Stimulated activated naive CD4-positive, alpha-beta T cell (primary cell): ENCODE measurements around the gene HMGCS2.
A peak's percentile ranks its signal among the peaks of the same experiment; 100 is the strongest.

Source experiments
- DNase-seq, 6 experiments: peaks; one replicate each; lab custom pipeline; 2025; lab: John Stamatoyannopoulos, UW

Gene HMGCS2

DNA sequence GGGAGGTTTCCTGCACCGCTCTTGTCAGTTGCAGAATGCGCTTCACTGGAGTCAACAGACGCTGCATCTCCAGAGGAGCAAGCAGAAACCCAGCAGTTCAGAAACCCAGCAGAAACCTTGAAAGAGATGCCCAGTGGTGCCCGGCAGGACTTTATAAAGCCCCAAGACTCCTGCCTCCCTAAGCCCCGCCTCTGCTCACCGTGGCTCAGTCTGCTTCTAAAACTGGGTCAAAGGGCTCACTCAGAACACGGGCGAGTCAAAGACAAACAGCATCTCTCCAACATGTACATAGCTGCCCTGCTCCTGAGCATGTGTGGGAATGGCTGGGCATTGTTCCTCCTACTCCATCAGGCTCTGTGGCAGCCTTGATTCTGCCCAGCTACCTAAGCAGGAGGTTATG lies at the start of gene HMGCS2:
Gene HMGCS2, minus strand, starts transcription at position 128 of the 400 bp plus-strand sequence. Its CDS starts 61 bp downstream, at position 67.
- no peak for DNase-seq

DNA sequence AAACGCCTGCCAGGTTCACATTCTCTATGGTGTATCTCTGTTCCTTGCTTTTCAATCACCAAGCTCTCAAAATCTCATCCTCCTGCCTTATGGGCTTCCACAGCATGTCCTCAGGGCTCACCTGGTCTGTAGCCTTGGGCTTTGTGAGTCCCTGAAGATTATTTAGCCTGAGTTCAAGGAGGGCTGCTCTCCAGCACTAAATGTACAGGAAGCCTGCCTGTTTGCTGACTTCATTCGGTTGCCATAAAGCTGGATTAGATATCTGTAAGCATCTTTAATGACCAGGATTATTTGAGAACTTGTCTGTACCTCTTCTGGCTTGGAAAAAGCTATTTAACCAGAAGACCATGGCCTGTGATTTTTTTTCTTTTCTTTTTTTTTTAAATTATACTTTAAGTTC lies 49.5 kb upstream of the HMGCS2 start:
- DNase-seq, result no peak

DNA sequence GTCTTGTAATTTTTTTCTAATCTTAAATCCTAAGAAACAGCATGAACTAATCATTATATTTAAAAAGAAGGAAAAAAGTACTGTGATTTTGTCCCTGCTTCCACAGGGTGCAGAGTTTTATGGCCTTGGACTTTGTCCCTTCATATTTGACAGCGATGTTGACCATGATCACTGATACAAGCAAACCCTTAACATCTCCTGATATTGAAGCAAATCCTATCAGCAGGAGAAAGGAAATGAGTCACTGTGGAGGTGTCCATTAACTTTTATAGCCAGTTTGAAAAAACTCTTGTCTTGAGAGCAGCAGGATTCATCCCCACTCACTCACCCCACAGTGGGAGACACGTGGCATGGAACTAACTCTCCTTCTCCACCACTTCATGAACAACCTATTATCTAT lies 47.7 kb upstream of the HMGCS2 start:
- no peak for DNase-seq

DNA sequence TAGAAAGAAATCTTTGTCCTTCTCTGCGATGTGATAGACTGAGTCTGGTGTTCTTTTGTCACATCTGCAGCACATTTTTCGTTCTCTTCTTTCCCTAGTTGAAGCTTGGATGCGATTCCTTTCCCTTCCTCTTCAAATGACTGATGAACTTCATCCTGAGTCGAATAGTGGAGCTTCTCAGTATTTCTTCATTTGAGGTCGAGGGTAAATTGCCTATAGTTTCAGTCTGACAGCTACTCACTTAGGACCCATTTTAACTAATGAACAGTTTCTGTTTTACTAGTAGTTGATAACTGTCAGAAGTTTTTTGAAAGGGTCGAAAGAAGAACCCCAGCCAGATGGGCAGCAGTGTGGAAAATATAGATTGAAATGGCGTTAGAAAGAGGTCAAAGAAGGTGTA lies 47.2 kb upstream of the HMGCS2 start:
- DNase-seq, result no peak

DNA sequence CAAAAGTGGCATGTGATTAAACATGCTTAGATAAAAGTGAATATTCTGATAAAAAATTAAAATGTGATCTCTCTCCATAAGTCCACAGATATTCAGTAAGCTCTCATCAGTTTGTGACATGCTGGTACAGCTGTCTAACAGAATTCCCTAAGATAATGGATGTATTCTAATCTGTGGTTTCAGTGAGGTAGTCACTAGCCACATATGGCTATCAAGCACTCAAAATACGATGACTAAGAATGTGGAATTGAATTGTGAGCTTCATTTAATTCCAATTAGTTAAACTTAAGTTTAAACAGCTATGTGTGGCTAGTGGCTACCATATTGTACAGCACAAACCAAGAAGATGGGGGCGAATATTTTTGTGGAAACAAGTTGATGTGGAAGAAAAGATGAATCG lies 46.7 kb upstream of the HMGCS2 start:
- DNase-seq, result no peak

DNA sequence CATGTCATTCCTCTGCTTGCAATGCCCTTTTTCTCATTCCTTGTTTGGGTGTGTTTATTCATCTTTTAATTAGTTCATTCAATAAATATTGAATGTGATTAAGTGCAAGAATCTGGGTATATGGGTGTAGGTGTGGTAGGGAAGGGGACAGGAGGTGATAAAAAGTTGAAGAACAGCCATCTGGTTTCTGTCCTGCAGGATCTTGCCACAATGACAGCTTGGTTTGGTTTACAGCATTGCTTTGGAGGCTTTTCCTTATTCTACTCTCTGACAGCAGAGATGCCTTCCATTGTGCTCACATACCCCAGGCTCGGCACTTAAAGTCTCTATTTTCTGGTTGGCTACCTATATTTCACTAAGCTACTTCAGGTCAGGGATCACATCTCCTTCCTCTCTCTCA lies 45.6 kb upstream of the HMGCS2 start:
- no peak for DNase-seq

DNA sequence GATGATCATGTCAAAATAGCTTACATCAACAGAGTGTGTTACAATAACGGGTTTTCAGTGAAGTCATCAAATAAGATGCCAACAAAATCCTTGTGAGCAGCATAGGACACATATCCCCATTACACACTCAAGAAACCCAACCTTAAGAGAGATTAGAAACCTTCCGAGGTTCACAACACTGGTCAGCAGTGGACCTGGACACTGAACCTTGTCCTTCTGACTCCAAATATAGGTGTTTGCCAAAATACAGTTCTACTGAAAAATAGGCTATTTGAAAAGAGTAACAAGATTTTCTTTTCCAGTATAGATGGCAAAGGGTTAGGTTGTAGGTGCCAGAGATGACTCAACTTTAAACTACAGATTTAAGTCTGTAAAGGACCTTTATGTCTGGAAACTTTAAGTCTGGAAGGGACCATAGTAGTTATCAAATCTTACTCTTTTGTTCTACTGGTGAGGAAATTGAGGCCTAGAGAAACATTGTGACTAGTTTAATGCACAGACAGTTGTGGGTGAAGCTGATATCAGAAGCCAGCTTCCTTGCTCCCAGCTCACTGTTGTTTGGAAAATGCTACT lies 43.4 kb upstream of the HMGCS2 start:
- DNase-seq, result no peak

DNA sequence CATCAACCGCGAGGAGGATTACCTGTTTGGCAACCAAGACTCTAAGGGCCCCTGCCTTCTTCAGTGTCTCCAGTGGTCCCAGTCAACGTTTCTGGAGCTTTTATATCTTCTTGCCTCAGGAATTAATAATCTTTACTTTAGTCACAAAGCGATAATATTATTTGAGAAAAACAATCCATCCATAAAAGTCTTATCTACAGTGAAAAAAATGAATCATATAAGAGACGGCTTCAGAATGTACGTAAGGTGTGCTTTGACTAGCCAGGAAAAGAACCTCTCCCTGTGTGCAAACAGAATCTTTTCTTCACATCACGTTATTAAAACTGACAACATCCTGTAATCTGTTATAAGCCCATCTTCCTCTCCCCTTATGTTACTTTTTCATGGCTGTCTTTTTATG lies 42.7 kb upstream of the HMGCS2 start, which contains the start of gene REG4:
Gene REG4, minus strand, starts transcription at position 74 of the 400 bp plus-strand sequence. CDS start 2,691 bp downstream, outside the sequence.
- DNase-seq, result no peak

DNA sequence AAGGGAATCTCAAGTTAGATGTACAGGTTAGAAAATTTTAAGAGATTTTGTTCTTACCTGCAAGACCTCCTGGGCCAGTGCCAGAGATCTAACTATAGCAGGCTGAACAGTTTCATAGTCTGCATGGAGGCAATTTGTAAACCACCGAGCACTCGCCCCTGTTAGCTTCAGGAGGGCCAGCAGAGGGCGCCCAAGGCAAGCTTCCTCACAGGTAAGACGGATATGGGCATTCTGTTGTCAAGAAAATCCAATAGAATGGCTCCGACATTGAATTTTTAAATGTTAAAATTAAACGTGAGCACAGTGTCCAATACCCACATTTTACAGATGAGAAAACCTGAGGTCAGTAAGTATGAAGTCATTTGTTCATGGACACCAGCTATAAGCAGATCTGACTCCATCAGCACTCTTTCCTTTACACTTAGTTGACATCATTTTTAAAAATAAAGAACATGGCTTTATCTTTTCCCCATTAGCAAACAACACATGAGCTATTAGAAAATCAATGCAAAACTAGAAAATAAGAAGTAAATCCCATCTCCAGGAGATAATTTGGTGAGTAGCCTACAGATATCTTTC lies 40.4 kb upstream of the HMGCS2 start:
- DNase-seq, result peak; percentile 11 to 66 (median 41)

DNA sequence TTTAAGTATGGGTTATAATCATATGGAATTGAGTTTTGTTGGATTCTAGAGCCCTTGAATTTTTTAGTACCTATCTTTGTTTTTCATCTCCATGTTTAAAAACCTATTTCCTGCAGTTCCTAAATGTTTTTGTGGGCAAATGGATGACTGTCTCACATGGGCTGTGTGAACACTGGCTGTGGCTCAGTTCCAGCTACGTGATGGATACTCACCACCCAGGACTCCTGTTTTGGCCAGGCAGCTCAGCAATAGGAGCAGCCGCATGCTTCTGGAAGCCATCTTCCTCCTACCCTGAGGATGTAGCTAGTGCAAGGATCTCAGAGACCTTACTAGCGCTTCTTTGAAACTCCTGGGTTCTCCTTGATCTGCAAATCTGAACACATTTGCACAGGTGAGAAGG lies 39.8 kb upstream of the HMGCS2 start:
- DNase-seq, result no peak

DNA sequence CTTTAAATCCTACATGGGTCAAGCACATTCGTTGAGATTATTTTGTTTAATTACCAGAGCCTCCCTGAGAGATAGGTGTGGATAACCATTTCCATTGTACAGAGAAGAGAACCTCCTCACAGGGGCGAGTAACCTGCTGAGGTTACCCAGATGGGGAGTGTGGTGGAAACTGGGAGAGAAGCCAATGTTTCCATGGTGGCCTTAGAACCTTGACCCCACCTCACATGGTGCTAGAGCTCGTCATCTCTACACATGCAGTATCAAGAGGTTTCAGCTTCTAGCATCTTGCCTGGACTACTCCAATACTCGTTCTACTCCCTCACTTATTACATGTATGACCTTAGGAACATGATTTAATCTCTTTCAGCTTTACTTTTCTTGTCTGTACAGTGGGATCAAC lies 37.8 kb upstream of the HMGCS2 start:
- no peak for DNase-seq

DNA sequence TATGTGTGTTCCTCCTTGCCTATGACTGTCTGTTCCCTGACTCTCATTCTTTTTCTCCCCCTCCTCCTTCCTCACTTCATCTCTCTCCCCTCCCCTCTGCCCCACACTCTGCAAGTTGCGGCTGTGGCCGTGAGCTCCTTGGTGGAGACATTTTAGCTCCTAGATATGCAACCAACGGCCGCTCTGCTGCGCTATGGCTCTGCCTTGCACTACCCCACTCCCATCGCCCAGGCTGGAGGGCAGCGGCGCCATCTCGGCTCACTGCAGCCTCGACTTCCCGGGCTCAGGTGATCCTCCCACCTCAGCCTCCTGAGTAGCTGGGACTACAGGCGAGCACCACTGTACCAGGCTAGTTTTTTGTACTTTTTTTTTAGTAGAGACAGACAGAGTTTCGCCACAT lies 37.0 kb upstream of the HMGCS2 start:
- no peak for DNase-seq

DNA sequence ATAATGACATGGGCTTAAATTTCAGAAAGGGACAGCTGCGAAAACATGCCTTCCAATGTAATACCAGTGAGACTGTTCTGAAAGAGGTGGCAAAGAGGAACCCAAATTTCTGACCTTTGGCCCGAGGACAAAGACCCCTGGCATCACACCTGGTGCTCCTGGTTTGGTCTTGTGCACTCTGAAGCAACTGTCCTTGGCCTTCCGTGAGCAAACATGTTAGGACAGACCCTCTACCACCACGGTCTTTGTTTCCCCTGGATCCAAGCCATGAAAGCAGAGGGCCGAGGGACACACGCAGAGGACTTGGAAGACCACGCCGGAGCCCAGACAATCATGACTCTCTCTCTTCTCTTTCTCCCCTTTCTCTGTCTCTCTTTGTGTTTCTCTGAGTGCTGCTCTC lies 36.5 kb upstream of the HMGCS2 start:
- DNase-seq, result no peak

DNA sequence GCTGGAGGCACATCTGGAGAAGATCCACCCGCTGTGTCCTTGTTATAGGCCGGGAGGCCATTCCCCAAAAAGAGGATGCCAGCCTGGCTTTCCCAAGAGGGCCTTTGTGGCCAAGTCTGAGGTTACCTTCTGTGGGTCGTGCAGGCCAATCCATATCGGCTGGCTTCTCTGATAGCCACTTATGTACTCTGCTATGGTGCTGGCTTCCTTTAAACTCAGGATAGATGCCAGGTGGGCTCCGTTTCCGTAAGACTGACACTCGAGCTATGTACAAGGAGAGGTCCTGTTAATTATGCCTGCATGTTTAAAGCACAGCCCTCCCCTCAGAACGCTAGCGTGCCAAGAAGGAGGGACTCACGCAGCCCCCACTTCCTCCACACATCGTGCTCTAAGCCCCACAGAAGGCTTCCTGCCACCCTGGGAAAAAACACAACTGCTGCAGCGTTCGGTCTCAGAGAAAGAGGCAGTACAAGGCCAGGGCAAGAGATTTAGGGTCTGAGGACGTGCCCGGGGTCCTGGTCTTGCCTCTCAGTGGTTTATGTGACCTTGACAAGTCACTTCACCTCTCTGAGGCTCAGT lies 31.0 kb upstream of the HMGCS2 start:
- peak in 2 of 6 experiments; percentile 4 to 30 for DNase-seq

DNA sequence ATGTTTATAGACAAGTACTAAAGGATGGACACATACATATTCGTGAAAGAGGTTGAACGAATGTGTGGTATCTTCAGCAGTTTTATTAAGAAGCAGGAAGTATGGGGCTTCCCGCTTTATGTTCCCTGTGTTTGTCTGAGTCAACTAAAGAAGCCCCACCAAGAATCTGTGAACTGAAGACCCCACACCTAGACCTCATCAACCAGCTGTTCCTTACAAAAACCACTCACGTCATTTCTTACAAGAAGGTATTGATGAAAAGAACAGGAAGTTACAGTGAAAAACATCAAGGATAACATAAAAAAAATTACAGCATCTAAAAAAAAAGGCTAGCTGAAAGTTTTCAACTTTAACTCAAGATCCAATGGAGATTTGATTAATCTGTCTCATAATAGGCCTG lies 30.3 kb upstream of the HMGCS2 start:
- DNase-seq, result peak in 3 of 6 experiments; percentile 5 to 30 (median 14)

DNA sequence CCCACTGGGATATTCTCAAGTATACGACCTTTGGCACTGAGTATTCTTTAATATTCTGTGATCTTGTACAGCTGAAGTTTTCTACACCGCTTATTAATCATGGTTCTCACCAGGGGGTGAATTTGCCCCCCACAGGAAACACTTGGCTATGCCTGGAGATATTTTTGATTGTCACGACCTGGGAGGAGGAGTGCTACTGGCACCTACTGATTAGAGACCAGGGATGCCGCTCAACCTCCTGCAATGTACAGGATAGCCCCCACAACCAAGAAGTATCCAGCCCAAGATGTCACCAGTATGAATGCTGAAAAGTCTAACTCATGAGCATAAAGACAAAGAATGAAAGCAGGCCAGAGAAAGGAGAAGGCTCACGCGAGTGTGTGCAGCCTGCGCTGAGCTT lies 28.9 kb upstream of the HMGCS2 start:
- DNase-seq, result no peak

DNA sequence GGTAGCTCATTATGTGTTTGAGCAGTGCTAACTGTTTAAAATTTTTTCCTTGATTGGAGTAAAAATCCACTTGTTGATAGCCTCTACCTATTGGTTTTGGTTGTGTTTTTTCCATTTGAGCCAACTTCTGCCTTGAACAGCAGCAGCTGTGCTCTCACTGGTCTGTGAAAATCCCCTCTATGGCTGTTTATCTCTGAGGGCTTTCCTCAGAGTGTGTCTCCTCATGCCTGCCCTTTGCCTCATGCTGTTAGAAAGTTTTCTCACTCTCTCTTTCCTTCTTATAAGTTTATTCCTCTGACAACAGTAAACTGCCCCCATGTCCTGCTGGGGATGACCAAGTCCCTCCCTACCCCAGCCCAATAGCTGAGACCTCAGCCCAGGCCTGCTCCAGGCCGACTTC lies 28.5 kb upstream of the HMGCS2 start:
- DNase-seq, result no peak

DNA sequence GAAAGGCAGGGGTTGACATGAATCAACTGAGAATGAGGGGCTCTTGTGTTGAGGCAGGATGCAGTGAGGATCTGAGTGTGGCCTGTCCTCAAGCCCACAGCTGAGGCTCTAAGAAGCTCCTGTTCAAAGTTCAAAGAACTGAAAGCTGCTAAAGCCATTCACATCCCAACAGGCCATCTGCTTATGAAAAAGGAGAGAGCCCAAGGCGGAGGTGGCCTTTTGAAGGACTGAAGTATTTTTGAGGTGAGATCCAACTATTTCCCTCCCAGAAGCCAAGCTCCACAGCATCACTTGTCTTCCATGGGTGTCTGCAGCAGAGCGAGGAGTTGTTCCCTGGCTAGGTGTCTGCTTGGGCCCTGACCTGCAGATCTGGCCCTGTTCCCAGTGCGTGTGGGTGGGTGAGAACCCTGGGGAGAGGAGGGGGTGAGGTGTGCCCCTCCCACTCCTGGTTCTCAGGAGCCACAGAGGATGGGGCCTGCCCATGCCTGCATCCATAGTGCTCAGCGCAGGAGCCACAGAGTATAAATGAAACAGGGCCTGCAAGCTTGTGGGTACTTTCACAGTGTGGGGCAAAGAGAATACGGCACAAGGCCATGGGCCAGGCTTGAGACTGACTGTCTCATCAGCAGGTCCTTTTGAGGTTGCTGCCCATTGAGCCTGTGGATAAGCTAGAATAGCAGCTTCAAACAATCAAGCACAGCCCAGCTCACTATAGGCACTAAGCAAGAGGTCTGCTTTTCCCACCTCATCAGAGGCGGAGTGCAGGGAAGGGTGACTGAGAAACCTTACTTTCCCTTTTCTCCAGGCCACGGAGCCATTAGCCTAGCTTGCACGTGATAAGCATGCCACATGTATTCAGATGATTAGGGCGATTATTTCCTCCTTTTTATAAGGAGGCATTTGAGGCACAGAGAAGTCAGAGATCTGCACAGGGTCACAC lies 26.8 kb upstream of the HMGCS2 start:
- no peak for DNase-seq

DNA sequence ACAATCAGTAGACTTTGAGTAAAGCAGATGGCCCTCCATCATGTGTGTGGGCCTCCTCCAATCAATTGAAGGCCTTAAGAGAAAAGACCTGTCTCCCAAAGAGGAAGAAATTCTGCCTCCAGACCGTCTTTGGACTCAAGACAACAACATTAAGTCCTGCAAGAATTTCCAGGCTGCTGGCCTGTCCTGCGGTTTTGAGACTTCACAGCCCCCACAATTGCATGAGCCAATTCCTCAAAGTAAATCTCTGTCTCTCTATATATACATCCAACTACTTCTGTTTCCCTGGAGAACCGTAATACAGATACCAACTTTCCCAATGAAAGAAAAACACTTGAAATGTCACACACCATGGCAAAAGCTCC lies 26.2 kb upstream of the HMGCS2 start:
- DNase-seq, result no peak

DNA sequence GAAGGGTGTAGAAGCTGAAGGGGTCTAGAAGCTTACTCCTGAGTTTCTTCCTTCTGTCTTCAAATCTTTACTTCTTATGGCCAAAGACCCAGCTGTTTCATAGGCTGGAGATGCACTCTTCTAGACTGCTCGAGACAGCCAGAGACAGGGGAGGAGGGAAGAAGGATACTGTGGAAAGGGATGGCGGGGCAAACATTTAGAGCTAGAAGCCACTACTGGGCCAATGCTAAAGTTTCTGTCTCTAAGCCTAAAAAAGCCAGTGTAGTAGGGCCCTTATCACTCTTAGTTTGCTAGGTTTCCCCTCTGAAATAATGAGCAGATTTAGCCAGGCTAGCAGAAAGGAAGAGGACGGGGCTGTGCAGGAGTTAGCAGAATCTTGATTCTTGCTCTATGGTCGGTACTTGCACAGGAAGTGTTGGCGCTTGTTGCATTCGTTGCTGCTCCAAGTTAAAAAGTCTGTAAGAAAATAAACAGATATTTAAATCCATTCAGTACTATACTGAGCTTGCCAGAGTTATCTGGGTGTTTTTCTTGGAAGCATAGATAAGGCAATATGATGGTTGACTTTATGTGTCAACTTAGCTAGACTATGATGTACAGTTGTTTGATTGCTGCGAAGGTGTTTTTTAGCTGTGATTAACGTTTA lies 25.6 kb upstream of the HMGCS2 start:
- DNase-seq, result no peak

DNA sequence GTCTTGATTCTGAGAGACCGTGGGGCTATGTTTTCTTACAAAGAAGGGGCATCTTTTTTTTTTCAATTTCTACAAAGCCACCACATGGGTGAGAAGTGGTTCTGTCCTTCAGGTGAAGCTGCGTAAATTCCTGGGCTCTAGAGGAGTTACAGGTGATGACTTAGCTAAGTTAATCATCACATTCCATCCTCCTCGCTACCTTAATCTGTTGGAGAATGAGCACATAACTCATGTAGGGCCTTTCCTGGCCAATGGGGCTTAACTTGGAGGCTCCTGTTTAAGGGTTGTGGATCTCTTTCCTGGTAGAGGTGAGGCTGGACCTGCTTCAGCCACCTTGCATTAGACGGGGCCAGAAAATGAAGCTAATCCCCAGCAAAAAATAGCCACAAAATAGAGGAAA lies 22.7 kb upstream of the HMGCS2 start:
- DNase-seq, result no peak
